Activated CD4-positive, CD25-positive, alpha-beta regulatory T cell (primary cell): ENCODE data around the gene KIAA1328.
A peak's percentile ranks its signal among the peaks of the same experiment; 100 is the strongest.
"Not testable (repeated sequence)": the region's sequence is repeated elsewhere in the genome, so short reads cannot be mapped to it uniquely, and the experiment has no call there.

Experiments
- DNase-seq, 4 experiments: peaks; one replicate each; lab custom pipeline; 2025; lab: John Stamatoyannopoulos, UW

KIAA1328 gene

DNA sequence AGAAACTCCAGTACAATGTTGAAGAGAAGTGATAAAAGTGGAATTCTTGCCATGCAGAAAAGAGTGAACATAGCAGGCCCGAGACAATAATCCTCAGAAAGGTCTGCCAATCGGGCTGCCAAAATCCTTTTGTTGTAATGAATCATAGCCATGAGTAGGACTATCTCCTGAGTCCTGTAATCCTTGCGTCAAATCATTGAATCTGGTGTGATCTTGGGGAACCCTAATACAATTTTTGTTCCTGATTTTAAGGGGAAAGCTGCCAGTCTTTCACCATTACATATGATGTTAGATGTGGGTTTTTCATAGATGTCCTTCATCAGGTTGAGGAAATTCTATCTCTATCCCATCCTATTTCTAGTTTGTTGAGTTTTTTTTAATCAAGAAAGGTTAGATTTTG is 2.4 kb upstream of the KIAA1328 start:
- no peak for DNase-seq

GRCh38 chr18:36828157-36828629 is 734 bp upstream of the KIAA1328 start:
- peak in 1 of 4 experiments; percentile 1 for DNase-seq

DNA sequence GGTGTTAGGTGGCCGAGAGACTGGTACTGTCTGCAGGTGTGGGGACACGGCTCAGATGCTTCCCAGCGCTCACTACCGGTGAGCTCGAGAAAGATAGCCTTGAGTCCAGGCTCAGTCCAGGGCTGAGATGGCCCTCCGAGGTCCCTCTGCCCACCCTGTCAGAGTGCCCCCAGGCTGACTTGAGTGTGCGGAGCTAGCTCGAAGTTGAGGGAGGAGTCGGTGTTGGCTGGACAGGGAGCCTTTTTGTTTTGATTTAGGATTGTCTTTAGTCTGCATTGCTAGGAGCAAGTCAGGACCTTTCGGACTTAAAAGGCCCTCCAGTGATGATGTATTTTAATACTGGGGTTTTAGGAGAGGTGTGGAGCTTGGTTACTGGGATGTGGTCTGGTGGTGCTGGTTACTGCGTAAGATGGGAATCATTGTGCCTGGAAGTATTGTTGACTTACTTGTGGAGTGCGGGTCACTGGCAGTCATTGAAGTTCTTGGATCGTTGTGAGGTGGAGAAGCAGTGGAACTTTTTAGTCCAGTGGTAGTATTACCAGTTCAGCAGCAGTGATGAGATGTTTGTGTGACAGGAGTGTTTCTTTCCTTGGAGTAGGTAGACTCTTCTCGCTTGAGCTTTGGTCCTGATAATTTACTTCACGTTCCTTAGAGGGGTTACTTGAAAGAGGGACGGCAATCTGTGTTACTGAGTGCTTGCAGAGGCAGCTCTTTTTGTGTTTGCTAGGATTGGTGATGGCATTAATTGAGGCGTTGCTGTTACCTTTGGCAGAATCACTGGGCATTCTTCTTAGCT is 633 bp downstream of the KIAA1328 start:
- no peak for DNase-seq

GRCh38 chr18:36830158-36830495 is 1.2 kb downstream of the KIAA1328 start:
- DNase-seq: no peak

DNA sequence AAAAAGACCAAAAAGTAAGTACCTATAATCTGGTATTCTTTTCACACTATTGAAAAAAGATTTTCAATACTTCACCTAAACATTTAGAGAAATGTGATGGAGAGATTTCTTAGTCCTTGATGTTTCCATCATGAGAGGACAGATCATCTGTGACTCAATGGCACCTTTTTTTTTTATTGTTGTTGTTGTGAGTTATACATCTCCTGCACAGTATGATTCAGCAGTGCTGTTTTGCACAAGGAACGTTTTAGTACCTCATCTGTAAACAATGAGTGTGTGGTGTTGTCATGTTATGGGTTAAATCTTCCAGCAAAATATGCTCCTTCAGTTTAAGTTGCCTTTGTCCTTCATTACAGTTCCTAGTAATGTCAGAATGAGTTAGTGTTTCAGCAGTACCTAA is 2.2 kb downstream of the KIAA1328 start:
- DNase-seq: no peak

DNA sequence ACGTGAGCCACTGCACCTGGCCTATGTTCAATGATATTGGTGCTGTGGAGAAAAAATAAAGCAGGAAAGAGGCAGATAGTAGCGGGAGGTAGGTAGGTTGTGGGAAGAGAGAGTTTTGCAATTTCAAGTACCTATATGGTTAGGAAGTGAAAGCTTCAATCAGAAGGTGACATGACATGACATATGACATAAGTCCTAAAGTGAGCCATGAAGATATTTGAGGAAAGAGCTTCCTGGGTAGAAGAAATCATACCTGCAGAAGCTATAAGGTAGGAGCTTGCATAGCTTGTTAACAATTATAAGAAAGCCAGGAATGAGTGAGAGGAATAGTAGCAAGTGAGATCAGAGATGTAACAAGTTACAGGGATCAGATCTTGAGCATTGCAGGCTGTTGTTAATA is 4.2 kb downstream of the KIAA1328 start:
- DNase-seq: no peak

DNA sequence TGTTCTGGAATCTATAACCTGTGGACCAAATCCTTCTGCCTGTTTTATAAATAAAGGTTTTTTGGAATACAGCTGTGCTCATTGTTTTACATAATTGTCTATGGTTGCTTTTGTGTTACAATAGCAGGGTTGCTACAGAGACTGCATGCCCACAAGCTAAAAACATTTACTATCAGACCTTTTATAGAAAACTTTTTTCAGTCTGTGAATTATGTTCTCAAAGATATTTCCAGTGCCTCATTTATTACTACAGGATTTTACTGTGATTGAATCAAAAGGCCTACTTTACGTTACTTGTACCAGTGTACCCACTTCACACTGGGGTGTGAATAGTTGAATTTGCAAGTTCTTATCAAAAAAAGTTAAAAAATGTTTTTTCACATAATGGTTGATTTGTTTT is 7.0 kb downstream of the KIAA1328 start:
- DNase-seq: no peak

DNA sequence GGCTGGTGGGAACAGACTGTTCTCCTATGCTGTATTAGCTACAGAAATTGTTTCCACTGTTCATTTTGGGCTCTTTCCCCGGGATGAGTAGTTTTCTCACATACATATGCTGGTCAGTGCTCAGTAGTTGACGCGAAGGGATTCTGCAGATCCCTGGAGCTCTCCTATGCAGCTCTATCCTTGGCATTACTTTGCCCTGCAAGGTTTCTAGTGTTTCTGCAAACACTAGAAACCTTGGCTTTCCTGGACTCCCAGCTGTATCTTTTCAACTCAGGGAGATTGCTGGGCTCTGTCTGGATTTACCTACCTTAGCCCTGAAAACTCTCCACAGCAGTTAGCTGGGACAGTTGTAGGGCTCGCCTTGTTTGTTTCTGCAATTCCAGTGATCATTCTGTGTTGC is 10.9 kb downstream of the KIAA1328 start:
- DNase-seq: no peak

DNA sequence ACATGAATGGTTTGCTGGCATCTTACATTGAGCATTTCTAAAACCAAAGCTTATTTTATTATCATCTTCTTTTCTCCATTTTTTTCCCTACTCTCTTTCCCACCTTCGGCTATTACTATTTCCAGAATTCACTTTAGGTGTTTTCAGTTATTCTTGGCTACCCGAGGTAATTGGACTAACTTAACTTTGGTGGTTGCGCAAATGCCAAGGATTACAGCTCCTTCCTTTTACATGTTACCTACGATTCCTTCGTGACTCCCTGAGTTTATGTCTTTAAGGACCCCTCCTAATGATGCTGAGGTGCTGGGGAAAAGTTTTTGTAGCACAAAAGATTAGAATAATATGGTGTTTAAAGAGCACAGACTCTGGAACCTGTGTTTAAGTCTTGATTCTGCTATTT is 14.3 kb downstream of the KIAA1328 start:
- DNase-seq: no peak

DNA sequence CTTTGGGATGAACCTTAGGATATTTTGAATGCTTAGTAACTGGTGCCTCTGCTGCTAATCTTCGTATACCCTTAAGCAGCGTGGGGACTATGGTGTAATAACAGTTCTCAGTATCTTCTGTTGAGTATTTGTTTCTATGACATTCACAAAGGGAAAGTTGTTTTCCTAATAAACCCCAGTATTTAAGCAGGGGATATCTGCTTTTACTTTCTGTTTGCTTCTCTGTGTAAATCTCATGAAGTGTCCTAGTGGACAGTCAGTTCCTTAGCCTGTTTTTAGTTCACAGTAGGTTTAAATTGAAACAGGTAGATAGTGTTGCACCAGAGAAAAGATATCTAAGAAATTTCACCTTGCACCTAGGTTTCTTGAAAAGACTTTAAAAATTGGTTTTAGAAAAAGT is 14.9 kb downstream of the KIAA1328 start:
- no peak for DNase-seq

GRCh38 chr18:36848609-36849008 is 19.7 kb downstream of the KIAA1328 start:
- no peak for DNase-seq

DNA sequence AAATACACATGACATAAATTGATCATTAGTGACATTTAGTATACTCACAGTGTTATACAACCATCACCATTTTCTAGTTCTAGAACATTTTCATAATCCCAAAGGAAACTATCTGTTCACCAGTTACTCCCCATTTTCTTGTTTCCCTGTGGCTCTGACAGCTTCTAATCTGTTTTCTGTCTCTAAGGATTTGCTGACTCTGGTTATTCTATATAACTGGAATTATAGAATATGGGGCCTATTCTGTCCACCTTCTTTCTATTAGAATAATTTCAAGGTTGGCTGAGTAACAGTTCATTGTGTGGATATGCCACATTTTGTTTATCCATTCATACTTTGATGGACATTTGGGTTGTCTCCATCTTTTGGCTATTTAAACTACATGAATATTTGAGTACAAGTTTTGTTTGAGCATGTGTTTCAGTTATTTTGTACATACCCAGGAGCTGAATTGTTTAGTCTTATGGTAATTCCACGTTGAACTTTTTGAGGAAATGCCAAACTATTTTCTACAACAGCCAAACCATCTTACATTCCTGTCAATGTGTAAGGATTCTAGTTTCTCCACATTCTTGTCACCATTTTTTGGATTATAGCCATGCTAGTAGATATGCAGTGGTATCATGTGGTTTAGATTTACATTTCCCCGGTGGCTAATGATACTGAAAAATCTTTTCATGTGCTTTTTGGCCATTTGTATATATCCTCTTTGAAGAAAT is 20.5 kb downstream of the KIAA1328 start:
- DNase-seq: no peak

GRCh38 chr18:36850527-36851201 is 21.7 kb downstream of the KIAA1328 start:
- no peak for DNase-seq

- no peak for DNase-seq
Observed at GRCh38 chr18:36851202-36851590, 22.3 kb downstream of the KIAA1328 start.

DNA sequence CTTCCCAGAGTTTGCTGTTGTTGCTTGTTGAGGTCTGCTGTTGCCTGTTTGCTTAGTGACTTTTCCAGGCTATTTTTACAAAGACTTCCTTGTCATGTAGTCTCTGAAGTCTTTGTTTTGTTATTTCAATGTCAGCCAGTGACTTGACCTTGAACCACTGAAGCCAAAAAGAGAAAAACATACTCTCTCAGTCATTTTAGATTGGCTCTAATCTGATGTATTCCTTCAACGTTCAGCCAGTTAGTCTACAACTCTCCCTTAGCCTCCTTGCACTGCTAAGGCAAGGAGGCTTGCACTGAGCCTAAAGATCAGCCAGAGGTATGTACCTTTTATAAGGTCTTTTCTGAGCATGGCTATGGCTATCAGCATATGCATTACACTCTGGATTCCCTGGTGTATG is 27.9 kb downstream of the KIAA1328 start:
- DNase-seq: no peak

- no peak for DNase-seq
Observed at GRCh38 chr18:36862182-36862581, 33.3 kb downstream of the KIAA1328 start.

GRCh38 chr18:36867056-36867455 is 38.1 kb downstream of the KIAA1328 start:
- no peak for DNase-seq

- no peak for DNase-seq
Observed at GRCh38 chr18:36871801-36872200, 42.9 kb downstream of the KIAA1328 start.

DNA sequence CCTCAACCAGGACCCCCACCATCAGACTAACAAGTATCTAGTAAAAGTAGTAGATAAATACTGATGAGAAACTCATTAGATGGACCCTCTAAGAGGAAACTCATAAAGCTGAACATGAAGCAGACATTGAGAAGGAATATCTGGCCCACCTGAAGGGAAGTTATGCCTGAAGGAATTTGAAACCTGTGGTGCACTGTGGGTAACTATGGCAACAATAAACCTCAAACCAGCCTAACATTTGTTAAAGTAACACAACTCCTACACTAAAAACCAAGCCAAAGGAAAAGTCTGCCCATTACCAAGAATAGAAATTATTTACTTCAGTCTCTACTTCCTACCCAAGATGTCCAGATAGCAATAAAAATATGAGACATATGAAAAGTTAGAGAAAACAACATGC is 43.4 kb downstream of the KIAA1328 start:
- no peak for DNase-seq

DNA sequence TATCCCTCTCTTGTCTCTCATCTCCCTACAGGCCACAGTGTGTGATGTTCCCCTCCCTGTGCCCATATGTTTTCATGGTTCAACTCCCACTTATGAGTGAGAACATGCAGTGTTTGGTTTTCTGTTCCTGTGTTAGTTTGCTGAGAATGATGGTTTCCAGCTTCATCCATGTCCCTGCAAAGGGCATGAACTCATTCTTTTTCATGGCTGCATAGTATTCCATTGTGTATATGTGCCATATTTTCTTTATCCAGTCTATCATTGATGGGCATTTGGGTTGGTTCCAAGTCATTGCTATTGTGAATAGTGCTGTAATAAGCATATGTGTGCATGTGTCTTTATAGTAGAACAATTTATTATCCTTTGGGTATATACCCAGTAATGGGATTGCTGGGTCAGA is 44.9 kb downstream of the KIAA1328 start:
- DNase-seq: not testable (repeated sequence)

DNA sequence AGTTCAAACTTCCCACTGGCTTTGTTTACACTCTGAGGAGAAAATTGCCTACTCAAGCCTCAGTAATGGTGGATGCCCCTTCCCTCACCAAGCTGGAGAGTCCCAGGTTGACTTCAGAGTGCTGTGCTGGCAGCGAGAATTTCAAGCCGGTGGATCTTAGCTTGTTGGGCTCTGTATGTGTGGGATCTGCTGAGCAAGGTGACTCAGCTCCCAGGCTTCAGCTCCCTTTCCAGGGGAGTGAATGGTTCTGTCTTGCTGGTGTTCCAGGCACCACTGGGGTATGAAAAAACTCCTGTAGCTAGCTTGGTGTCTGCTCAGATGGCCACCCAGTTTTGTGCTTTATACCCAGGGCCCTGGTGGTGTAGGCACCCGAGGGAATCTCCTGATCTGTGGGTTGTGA is 50.9 kb downstream of the KIAA1328 start:
- not testable (repeated sequence) for DNase-seq

DNA sequence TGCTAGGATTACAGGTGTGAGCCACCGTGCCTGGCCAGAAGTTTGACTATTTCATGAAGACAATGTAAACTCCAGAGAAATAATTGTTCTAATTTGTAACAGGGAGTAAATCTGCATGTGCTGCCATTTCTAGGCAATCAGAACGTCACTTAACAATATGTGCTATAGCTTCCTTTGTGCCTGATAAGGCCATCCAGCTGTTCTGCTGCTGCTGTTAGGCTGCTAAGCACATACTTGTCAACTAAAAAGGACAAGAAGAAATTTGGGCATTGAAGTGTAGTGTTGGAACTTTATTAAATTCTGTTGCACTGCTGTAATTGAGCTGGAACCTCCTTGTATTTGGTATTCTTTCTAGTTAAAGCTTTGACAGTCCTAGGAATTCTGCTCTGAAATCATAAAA is 57.1 kb downstream of the KIAA1328 start:
- DNase-seq: no peak

GRCh38 chr18:36887114-36887513 is 58.2 kb downstream of the KIAA1328 start:
- DNase-seq: no peak
